Calu3 (cell line): ENCODE results near the gene UBE2Q1. TPM values are rescaled to one million over a fixed set of nuclear protein-coding genes. Genes with fewer than 3 reads are reported as not detected.

ENCODE experiments used
- BruUV-seq: library from RNA; stranded (reverse); fragments of 400-500 nt; replicated peaks from 2 replicates; lab custom pipeline; 2021; lab: Mats Ljungman, UMichigan
- CTCF ChIA-PET: fragments of 300-600 bp; sonication (Branson Sonifier 250); formaldehyde crosslinking; loops from one replicate; lab custom pipeline; 2022; ENCODE audit warnings: antibody characterized with exemption; lab: Charles Lee
- DNase-seq: peaks from one replicate; pipeline ENCODE4 v3.0.0; 2022
- H3K27ac Mint-ChIP-seq: one replicate; pipeline ENCODE4 v1.8.0; 2022; ENCODE audit warnings: mixed read lengths; ENCODE audit not compliant: unreplicated experiment
- H3K27me3 Mint-ChIP-seq: one replicate; pipeline ENCODE4 v1.8.0; 2022; ENCODE audit warnings: mixed read lengths; ENCODE audit not compliant: unreplicated experiment
- H3K36me3 Mint-ChIP-seq: one replicate; pipeline ENCODE4 v1.8.0; 2022; ENCODE audit warnings: mild to moderate bottlenecking, moderate library complexity, mixed read lengths; ENCODE audit not compliant: insufficient read depth, unreplicated experiment
- H3K4me1 Mint-ChIP-seq: one replicate; pipeline ENCODE4 v1.8.0; 2022; ENCODE audit warnings: mild to moderate bottlenecking, low read depth, mixed read lengths; ENCODE audit not compliant: unreplicated experiment
- H3K4me3 Mint-ChIP-seq: one replicate; pipeline ENCODE4 v1.8.0; 2022; ENCODE audit warnings: mild to moderate bottlenecking, low read depth, moderate library complexity, mixed read lengths; ENCODE audit not compliant: unreplicated experiment
- H3K9me3 Mint-ChIP-seq: one replicate; pipeline ENCODE4 v1.8.0; 2022; ENCODE audit warnings: low read depth, mixed read lengths; ENCODE audit not compliant: unreplicated experiment
- intact Hi-C: fragments of 100-400 bp; cut with micrococcal nuclease; formaldehyde crosslinking; loops from one replicate; pipeline ENCODE4 v1.10.0; 2022; ENCODE audit not compliant: unreplicated experiment
- total RNA-seq: library from RNA; stranded (reverse); gene quantifications from 2 replicates; pipeline ENCODE4 v1.2.3, GENCODE V29; 2022
- TF ChIP-seq, protein P1 (sequence below): fragments of 200-600 bp; IDR thresholded peaks from one replicate; pipeline ENCODE4 v1.8.0; 2022; ENCODE audit warnings: antibody characterized with exemption; ENCODE audit not compliant: unreplicated experiment

The UBE2Q1 gene
- total RNA-seq, 1 experiment from 2014 or later = 96.7 TPM

DNA sequence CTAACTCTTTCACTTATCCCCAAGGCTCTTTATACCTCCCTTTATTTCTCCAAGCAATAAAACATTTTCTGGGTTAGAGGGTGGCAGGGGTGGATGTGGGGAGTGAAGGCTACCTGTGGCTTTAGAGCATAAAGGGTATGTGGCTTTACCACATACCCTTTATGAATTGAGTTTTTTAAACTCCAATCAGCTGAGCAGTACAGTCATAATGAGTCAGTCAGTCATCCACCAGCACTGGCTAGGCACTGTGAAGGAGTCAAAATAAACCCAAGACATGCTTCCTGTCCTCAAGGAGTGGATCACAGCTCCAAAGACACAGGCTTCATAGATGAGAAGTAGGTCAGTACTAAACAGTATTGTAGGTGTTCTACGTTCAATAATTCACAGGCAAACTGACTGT, 59.0 kb downstream of the UBE2Q1 start:
- no peak overlapping the region for H3K27ac Mint-ChIP-seq
- H3K4me3 Mint-ChIP-seq = no peak overlapping the region
- BruUV-seq = no TSS peak
- H3K27me3 Mint-ChIP-seq = peaks cover 53% of the 10 kb centered on the region
- CTCF ChIA-PET = no interaction called here
- intact Hi-C loops = no loop called here
- H3K4me1 Mint-ChIP-seq = no peaks in the 10 kb centered on the region
- no peaks in the 10 kb centered on the region for H3K36me3 Mint-ChIP-seq
- no peak for DNase-seq
- TF ChIP-seq, protein P1, sequence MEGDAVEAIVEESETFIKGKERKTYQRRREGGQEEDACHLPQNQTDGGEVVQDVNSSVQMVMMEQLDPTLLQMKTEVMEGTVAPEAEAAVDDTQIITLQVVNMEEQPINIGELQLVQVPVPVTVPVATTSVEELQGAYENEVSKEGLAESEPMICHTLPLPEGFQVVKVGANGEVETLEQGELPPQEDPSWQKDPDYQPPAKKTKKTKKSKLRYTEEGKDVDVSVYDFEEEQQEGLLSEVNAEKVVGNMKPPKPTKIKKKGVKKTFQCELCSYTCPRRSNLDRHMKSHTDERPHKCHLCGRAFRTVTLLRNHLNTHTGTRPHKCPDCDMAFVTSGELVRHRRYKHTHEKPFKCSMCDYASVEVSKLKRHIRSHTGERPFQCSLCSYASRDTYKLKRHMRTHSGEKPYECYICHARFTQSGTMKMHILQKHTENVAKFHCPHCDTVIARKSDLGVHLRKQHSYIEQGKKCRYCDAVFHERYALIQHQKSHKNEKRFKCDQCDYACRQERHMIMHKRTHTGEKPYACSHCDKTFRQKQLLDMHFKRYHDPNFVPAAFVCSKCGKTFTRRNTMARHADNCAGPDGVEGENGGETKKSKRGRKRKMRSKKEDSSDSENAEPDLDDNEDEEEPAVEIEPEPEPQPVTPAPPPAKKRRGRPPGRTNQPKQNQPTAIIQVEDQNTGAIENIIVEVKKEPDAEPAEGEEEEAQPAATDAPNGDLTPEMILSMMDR = no peak
- H3K9me3 Mint-ChIP-seq = no peaks in the 10 kb centered on the region

Other genes starting within 250 kb of the UBE2Q1 start
- gene AQP10, start 237.6 kb downstream of the UBE2Q1 start, total RNA-seq = not detected in 2 replicates
- gene ATP8B2, start 233.1 kb downstream of the UBE2Q1 start, total RNA-seq = 9.1 and 9.9 TPM in 2 replicates
- gene IL6R, start 153.3 kb downstream of the UBE2Q1 start, total RNA-seq = 5.0 and 8.3 TPM in 2 replicates
- not detected in 2 replicates for gene TDRD10, start 56.4 kb downstream of the UBE2Q1 start, total RNA-seq
- not detected in 2 replicates for gene SHE, start 56.2 kb downstream of the UBE2Q1 start, total RNA-seq
- 0.07 and 0.22 TPM in 2 replicates for gene CHRNB2, start 9.1 kb upstream of the UBE2Q1 start, total RNA-seq
- gene ADAR, start 49.5 kb upstream of the UBE2Q1 start, total RNA-seq = 298 and 388 TPM in 2 replicates